PC-3 (cell line): ENCODE results near the gene WDFY4.

Experiments
- EZH2 ChIP-seq: fragments of 300-600 bp; sonication (generic); IDR thresholded peaks from one replicate; pipeline ENCODE4 v1.6.1; 2017; ENCODE audit warnings: antibody characterized with exemption, mild to moderate bottlenecking, low read length; ENCODE audit not compliant: unreplicated experiment
- TF ChIP-seq, protein P1 (sequence below): fragments of 300-600 bp; sonication (generic); conservative IDR thresholded peaks from 2 replicates; pipeline ENCODE4 v1.5.1; 2017; ENCODE audit warnings: antibody characterized with exemption, low read depth, mild to moderate bottlenecking, low read length

DNA sequence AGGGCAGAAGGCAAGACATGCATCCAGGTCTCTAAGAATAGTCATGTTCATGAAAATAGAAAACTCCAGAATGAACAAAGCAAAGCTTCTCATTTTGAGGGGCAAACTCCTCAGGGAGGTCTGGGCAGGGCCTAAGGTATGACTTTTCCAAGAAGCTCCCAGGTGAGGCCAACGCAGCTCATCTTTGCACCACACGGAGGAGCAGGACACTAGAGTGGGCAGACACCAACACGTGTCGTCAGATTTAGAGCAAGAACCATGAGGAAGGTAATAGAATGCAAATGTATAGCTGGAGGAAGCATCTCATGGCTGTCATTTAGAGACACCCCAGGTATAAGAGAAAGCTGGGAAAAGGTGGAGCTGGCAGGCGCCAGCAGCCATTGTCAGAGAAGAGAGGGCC lies 95.7 kb downstream of the WDFY4 start:
- TF ChIP-seq, protein P1, sequence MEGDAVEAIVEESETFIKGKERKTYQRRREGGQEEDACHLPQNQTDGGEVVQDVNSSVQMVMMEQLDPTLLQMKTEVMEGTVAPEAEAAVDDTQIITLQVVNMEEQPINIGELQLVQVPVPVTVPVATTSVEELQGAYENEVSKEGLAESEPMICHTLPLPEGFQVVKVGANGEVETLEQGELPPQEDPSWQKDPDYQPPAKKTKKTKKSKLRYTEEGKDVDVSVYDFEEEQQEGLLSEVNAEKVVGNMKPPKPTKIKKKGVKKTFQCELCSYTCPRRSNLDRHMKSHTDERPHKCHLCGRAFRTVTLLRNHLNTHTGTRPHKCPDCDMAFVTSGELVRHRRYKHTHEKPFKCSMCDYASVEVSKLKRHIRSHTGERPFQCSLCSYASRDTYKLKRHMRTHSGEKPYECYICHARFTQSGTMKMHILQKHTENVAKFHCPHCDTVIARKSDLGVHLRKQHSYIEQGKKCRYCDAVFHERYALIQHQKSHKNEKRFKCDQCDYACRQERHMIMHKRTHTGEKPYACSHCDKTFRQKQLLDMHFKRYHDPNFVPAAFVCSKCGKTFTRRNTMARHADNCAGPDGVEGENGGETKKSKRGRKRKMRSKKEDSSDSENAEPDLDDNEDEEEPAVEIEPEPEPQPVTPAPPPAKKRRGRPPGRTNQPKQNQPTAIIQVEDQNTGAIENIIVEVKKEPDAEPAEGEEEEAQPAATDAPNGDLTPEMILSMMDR = no peak
- no peak for TF ChIP-seq EZH2
